Measurements from ENCODE around the gene CREB3L2. TPM values are rescaled to one million over a fixed set of nuclear protein-coding genes. Genes with fewer than 3 reads are reported as not detected.

Gene CREB3L2
- total and polyA plus RNA-seq, 2 of the 13 experiments (the other 11 are each of a cell fraction or from before 2014, with no cell fraction given) = 22.1 to 41.1 TPM

DNA sequence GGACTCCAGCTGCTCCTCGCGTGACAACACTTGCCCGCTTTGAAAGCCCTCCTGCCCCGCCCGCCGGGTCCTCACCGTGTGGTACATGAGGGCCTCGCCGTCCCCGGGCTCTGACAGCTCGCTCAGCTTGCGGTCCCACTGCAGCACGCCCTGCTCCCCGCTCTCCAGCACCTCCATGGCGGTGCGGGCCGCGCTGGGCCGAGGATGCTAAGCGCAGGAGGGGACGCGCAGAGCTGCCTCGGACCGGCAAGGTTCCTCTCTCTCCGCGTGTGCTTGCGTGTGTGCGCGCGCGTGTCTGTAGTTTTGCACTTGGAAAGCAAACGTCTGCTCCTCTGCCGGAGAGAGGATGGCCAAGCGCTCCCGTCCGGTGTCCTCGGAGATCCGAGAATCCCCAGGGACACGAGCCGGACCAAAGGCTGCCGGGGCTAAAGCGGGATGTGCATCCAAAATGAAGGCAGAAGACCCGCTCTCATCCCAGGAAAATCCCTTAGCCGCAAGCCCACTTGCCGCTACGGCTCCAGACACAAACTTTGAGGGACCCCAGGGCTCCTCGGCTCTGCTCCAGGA, at the start of gene CREB3L2 (continued):
- TF ChIP-seq, protein P1, sequence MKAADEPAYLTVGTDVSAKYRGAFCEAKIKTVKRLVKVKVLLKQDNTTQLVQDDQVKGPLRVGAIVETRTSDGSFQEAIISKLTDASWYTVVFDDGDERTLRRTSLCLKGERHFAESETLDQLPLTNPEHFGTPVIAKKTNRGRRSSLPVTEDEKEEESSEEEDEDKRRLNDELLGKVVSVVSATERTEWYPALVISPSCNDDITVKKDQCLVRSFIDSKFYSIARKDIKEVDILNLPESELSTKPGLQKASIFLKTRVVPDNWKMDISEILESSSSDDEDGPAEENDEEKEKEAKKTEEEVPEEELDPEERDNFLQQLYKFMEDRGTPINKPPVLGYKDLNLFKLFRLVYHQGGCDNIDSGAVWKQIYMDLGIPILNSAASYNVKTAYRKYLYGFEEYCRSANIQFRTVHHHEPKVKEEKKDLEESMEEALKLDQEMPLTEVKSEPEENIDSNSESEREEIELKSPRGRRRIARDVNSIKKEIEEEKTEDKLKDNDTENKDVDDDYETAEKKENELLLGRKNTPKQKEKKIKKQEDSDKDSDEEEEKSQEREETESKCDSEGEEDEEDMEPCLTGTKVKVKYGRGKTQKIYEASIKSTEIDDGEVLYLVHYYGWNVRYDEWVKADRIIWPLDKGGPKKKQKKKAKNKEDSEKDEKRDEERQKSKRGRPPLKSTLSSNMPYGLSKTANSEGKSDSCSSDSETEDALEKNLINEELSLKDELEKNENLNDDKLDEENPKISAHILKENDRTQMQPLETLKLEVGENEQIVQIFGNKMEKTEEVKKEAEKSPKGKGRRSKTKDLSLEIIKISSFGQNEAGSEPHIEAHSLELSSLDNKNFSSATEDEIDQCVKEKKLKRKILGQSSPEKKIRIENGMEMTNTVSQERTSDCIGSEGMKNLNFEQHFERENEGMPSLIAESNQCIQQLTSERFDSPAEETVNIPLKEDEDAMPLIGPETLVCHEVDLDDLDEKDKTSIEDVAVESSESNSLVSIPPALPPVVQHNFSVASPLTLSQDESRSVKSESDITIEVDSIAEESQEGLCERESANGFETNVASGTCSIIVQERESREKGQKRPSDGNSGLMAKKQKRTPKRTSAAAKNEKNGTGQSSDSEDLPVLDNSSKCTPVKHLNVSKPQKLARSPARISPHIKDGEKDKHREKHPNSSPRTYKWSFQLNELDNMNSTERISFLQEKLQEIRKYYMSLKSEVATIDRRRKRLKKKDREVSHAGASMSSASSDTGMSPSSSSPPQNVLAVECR (CRISPR knock-in tag; IDR thresholded peaks at IDR 0.05; ENCODE audit: borderline replicate concordance) = peak; percentile 89
- TF ChIP-seq ZNF768 (CRISPR knock-in tag; IDR thresholded peaks at IDR 0.05) = peak; percentile 61; the same call in 1 of the 2 replicates
- TF ChIP-seq GFI1 (CRISPR knock-in tag; IDR thresholded peaks at IDR 0.05; ENCODE audit: borderline replicate concordance) = no peak; the same call in 1 of the 2 replicates
- TF ChIP-seq SRSF9 (IDR thresholded peaks at IDR 0.05; ENCODE audit: borderline replicate concordance, insufficient read depth, low read depth, low read length, poor library complexity, severe bottlenecking) = no peak
- TF ChIP-seq SOX6 (IDR thresholded peaks at IDR 0.05) = no peak
- no peak for TF ChIP-seq SOX6 (CRISPR knock-in tag; IDR thresholded peaks at IDR 0.05)
- TF ChIP-seq MED8 (CRISPR knock-in tag; IDR thresholded peaks at IDR 0.05; ENCODE audit: insufficient replicate concordance) = no peak
- TF ChIP-seq, protein P2, sequence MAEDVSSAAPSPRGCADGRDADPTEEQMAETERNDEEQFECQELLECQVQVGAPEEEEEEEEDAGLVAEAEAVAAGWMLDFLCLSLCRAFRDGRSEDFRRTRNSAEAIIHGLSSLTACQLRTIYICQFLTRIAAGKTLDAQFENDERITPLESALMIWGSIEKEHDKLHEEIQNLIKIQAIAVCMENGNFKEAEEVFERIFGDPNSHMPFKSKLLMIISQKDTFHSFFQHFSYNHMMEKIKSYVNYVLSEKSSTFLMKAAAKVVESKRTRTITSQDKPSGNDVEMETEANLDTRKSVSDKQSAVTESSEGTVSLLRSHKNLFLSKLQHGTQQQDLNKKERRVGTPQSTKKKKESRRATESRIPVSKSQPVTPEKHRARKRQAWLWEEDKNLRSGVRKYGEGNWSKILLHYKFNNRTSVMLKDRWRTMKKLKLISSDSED (CRISPR knock-in tag; IDR thresholded peaks at IDR 0.05) = no peak
- no peak for TF ChIP-seq U2AF2 (IDR thresholded peaks at IDR 0.05; ENCODE audit: low read depth, low read length)
- TF ChIP-seq ZBTB1 (CRISPR knock-in tag; IDR thresholded peaks at IDR 0.05; ENCODE audit: borderline replicate concordance) = no peak
- peak; percentile 83 for TF ChIP-seq ASH2L (IDR thresholded peaks at IDR 0.05; ENCODE audit: insufficient read length, low read depth, low read length)
- TF ChIP-seq ZNF138 (CRISPR knock-in tag; IDR thresholded peaks at IDR 0.05; ENCODE audit: low read depth) = no peak; the same call in 1 of the 2 replicates
- TF ChIP-seq ZNF549 (CRISPR knock-in tag; IDR thresholded peaks at IDR 0.05) = no peak
- no peak for TF ChIP-seq ZNF207 (IDR thresholded peaks at IDR 0.05; ENCODE audit: borderline replicate concordance)
- peak; percentile 73; the same call in 1 of the 2 replicates for TF ChIP-seq ZNF567 (CRISPR knock-in tag; IDR thresholded peaks at IDR 0.05; ENCODE audit: borderline replicate concordance)
- no peak; the same call in 1 of the 2 replicates for TF ChIP-seq ZNF296 (CRISPR knock-in tag; conservative IDR thresholded peaks at IDR 0.05)
- peak; percentile 68; the same call in 1 of the 2 replicates for TF ChIP-seq ZNF446 (CRISPR knock-in tag; IDR thresholded peaks at IDR 0.05)
- peak; percentile 75; the same call in 1 of the 2 replicates for TF ChIP-seq ZNF10 (CRISPR knock-in tag; IDR thresholded peaks at IDR 0.05; ENCODE audit: borderline replicate concordance, low read depth)
- 0 out of 2 replicates have a peak, but pooled peaks have one; percentile 43 for TF ChIP-seq MEF2D (CRISPR knock-in tag; IDR thresholded peaks at IDR 0.05)
- no peak for TF ChIP-seq ZNF557 (CRISPR knock-in tag; IDR thresholded peaks at IDR 0.05)
- TF ChIP-seq ZNF350 (CRISPR knock-in tag; IDR thresholded peaks at IDR 0.05; ENCODE audit: borderline replicate concordance, low read depth) = peak; percentile 65; the same call in 1 of the 2 replicates
- no peak for TF ChIP-seq ZNF383 (CRISPR knock-in tag; IDR thresholded peaks at IDR 0.05; ENCODE audit: borderline replicate concordance)
- TF ChIP-seq ETV5 (CRISPR knock-in tag; IDR thresholded peaks at IDR 0.05; ENCODE audit: borderline replicate concordance) = no peak
- no peak; the same call in 1 of the 2 replicates for TF ChIP-seq THAP11 (CRISPR knock-in tag; IDR thresholded peaks at IDR 0.05)
- no peak for TF ChIP-seq ZNF780A (CRISPR knock-in tag; IDR thresholded peaks at IDR 0.05)
- no peak for TF ChIP-seq ZSCAN20 (CRISPR knock-in tag; IDR thresholded peaks at IDR 0.05; ENCODE audit: borderline replicate concordance)
